Measurements from ENCODE around the gene SMYD5.

The SMYD5 gene

GRCh38 chr2:73208258-73208657, 5.8 kb upstream of the SMYD5 start:
- DNase-seq = no peak

GRCh38 chr2:73210019-73210418, 4.0 kb upstream of the SMYD5 start:
- DNase-seq = no peak

- no peak for DNase-seq
These were observed 3.3 kb upstream of the SMYD5 start for GRCh38 chr2:73210696-73211095.

GRCh38 chr2:73212098-73212447, 2.0 kb upstream of the SMYD5 start:
- no peak for DNase-seq

- peak; percentile 11 for DNase-seq
These were observed 1.4 kb upstream of the SMYD5 start for GRCh38 chr2:73212448-73213176.

- no peak for DNase-seq
These were observed 1.2 kb downstream of the SMYD5 start for GRCh38 chr2:73215254-73215653.

GRCh38 chr2:73217160-73217559, 3.1 kb downstream of the SMYD5 start:
- no peak for DNase-seq

- DNase-seq = no peak
These were observed 3.8 kb downstream of the SMYD5 start for GRCh38 chr2:73217826-73218225.

GRCh38 chr2:73218298-73218697, 4.3 kb downstream of the SMYD5 start:
- no peak for DNase-seq

GRCh38 chr2:73223821-73224220, 9.8 kb downstream of the SMYD5 start:
- DNase-seq = no peak

GRCh38 chr2:73225513-73226360, 11.7 kb downstream of the SMYD5 start:
- no peak for DNase-seq

GRCh38 chr2:73227086-73227485, 13.0 kb downstream of the SMYD5 start:
- no peak for DNase-seq

GRCh38 chr2:73228631-73229030, 14.6 kb downstream of the SMYD5 start:
- no peak for DNase-seq

GRCh38 chr2:73232403-73233153, 18.5 kb downstream of the SMYD5 start:
- no peak for DNase-seq

- DNase-seq = peak; percentile 98
These were observed 19.3 kb downstream of the SMYD5 start, which contains the start of gene PRADC1 for GRCh38 chr2:73233154-73233931. PRADC1 (minus strand) TSS chr2:73233239; CDS start chr2:73233160, 79 bp downstream.

- peak; percentile 87 for DNase-seq
These were observed 20.1 kb downstream of the SMYD5 start, which contains the start of gene CCT7 for GRCh38 chr2:73233932-73234832. CCT7 (plus strand) TSS chr2:73234308; CDS start chr2:73234379, 71 bp downstream.

GRCh38 chr2:73235315-73236028, 21.4 kb downstream of the SMYD5 start:
- no peak for DNase-seq

- no peak for DNase-seq
These were observed 23.1 kb downstream of the SMYD5 start for GRCh38 chr2:73237168-73237567.

GRCh38 chr2:73238149-73238548, 24.1 kb downstream of the SMYD5 start:
- no peak for DNase-seq

- DNase-seq = no peak
These were observed 24.9 kb downstream of the SMYD5 start for GRCh38 chr2:73238976-73239375.

GRCh38 chr2:73239776-73240175, 25.7 kb downstream of the SMYD5 start:
- DNase-seq = no peak

Data from NCI-H2107 (cell line).